ENCODE data around the gene SH2D7. TPM values are rescaled to one million over a fixed set of nuclear protein-coding genes. Genes with fewer than 3 reads are reported as not detected.

The SH2D7 gene
- total and polyA plus RNA-seq, 2 donors (not counting 3 experiments of a cell fraction or from before 2014, with no cell fraction given) = not detected

GRCh38 chr15:78073046-78073787, 19.1 kb upstream of the SH2D7 start:
- BruUV-seq (replicated peaks) = no TSS peak
- Histone ChIP-seq H4K20me1 (replicated peaks; ENCODE audit: control insufficient read depth, extremely low read depth, insufficient read depth, low read length) (no peaks in the 10 kb centered on the region), H3K27me3 (ENCODE audit: control insufficient read depth in 2 of 2, insufficient read depth in 2 of 2, low read length in 2 of 2) (no peaks in the 10 kb centered on the region), H3K4me3 (replicated peaks in 1 of 3; ENCODE audit: insufficient read depth in 1 of 3, low read depth in 1 of 3, low read length in 3 of 3) (no peak overlapping the region), H3K27ac (ENCODE audit: insufficient read depth, low read depth, low read length) (no peak overlapping the region), H3K36me3 (ENCODE audit: control insufficient read depth in 2 of 2, extremely low read depth in 1 of 2, insufficient read depth in 2 of 2, low read length in 2 of 2) (no peaks in the 10 kb centered on the region), H2AFZ (ENCODE audit: low read depth, low read length) (no peak overlapping the region), H3K79me2 (ENCODE audit: control insufficient read depth, insufficient read depth, low read length) (peaks cover 78% of the 10 kb centered on the region), H3K9me1 (replicated peaks; ENCODE audit: control insufficient read depth, extremely low read depth, insufficient read depth, low read length) (no peaks in the 10 kb centered on the region), H3K9ac (replicated peaks; ENCODE audit: extremely low read depth, insufficient read depth, low read length) (no peak overlapping the region), H3K4me2 (ENCODE audit: insufficient read depth, low read length) (no peak overlapping the region), H3K9me3 (replicated peaks; ENCODE audit: control insufficient read depth, insufficient read depth, low read length) (no peaks in the 10 kb centered on the region), H3K4me1 (ENCODE audit: control insufficient read depth, extremely low read depth, insufficient read depth, low read length) (peaks cover 45% of the 10 kb centered on the region)
- intact Hi-C loops (cut with micrococcal nuclease) = no loop called here
- dilution Hi-C loops (cut with MboI; ENCODE audit: extremely low pct_ligation_motif_present, low sequenced_read_pairs) = no loop called here
- no peak for TF ChIP-seq POLR2AphosphoS5 (IDR thresholded peaks at IDR 0.05; ENCODE audit: insufficient read depth, low read depth, low read length)
- no peak for TF ChIP-seq CTCF (IDR thresholded peaks at IDR 0.05; ENCODE audit: extremely low read depth in 1 of 2, insufficient read depth in 1 of 2, low read depth in 1 of 2, low read length in 2 of 2)
- TF ChIP-seq POLR2A (IDR thresholded peaks at IDR 0.05; ENCODE audit: low read depth, low read length) = no peak
- no peak for TF ChIP-seq FOS (IDR thresholded peaks at IDR 0.05; ENCODE audit: borderline replicate concordance, insufficient read depth, low read length)
- no peak for TF ChIP-seq EZH2 (IDR thresholded peaks at IDR 0.05; ENCODE audit: borderline replicate concordance, low read depth, low read length, severe bottlenecking)
- TF ChIP-seq JUN (IDR thresholded peaks at IDR 0.05; ENCODE audit: borderline replicate concordance, insufficient read depth, insufficient read length, low read depth) = no peak
- TF ChIP-seq GATA2 (IDR thresholded peaks at IDR 0.05; ENCODE audit: insufficient read depth, insufficient read length, low read depth, low read length) = no peak
- TF ChIP-seq MYC (IDR thresholded peaks at IDR 0.05; ENCODE audit: low read depth, low read length) = no peak
- TF ChIP-seq MAX (IDR thresholded peaks at IDR 0.05; ENCODE audit: insufficient read depth, insufficient read length) = no peak
- POLR2A ChIA-PET = no interaction called here
- DNase-seq (ENCODE audit: low read depth, low spot score) = no peak
- peak; percentile 49 for FAIRE-seq
- CTCF ChIA-PET = interaction anchor here (1.0 to 1.4 kb wide), 3 partner anchors 11 to 68 kb away, joined by 4 to 6 read pairs (median 5); no protein-coding TSS in a partner anchor
